Peyer's patch (tissue), 4 donors: Measurements from ENCODE around the gene CHCHD3. TPM values are rescaled to one million over a fixed set of nuclear protein-coding genes. Genes with fewer than 3 reads are reported as not detected.

Experiments used
- DNase-seq, 3 donors: peaks; one replicate each; pipeline ENCODE4 v3.0.0-alpha.2; 2017 to 2019
- H3K27ac ChIP-seq, 4 donors: fragments of 200-600 bp; sonication (generic); one replicate each; pipeline ENCODE4 v1.5.1; 2016 to 2019
- H3K27me3 ChIP-seq, 2 donors: fragments of 200-600 bp; sonication (generic); one replicate each; pipeline ENCODE4 v1.5.1; 2019
- H3K36me3 ChIP-seq, 3 donors: fragments of 200-600 bp; sonication (generic); one replicate each; pipeline ENCODE4 v1.5.1; 2016 to 2019
- H3K4me1 ChIP-seq, 4 donors: fragments of 200-600 bp; sonication (generic); one replicate each; pipeline ENCODE4 v1.5.1; 2016 to 2019
- H3K4me3 ChIP-seq, 4 donors: fragments of 200-600 bp; sonication (generic); 1 replicate in 3 of 4; 2 replicates in 1 of 4; pipeline ENCODE4 v1.5.1; 2016 to 2019; ENCODE audit warnings: mild to moderate bottlenecking in 1 of 4
- H3K9me3 ChIP-seq, 4 donors: fragments of 200-600 bp; sonication (generic); one replicate each; pipeline ENCODE4 v1.5.1; 2016 to 2019; ENCODE audit warnings: mild to moderate bottlenecking in 1 of 4
- POLR2A ChIP-seq, 2 donors: fragments of 450-650 bp; IDR thresholded peaks; one replicate each; pipeline ENCODE4 v1.5.1; 2017; ENCODE audit warnings: antibody characterized with exemption in 2 of 2, mild to moderate bottlenecking in 2 of 2, moderate library complexity in 2 of 2
- total RNA-seq, 4 donors: library from RNA; depleted of rRNA; stranded (reverse); fragments of >200 nt; gene quantifications; one replicate each; pipeline ENCODE4 v1.1.0, GENCODE V29; 2016
- TF ChIP-seq, protein P1 (sequence below), 6 experiments: fragments of 450-650 bp in 4 of 6; fragments of 200-600 bp in 2 of 6; sonication (generic) in 1 of 6; IDR thresholded peaks; one replicate each; pipeline ENCODE4 v1.5.1; 2017 to 2019; ENCODE audit warnings: antibody characterized with exemption in 6 of 6, mild to moderate bottlenecking in 3 of 6, moderate library complexity in 1 of 6

Gene CHCHD3
- total RNA-seq, 4 donors from 2014 or later = 53.9 to 114 (median 84.0) TPM

DNA sequence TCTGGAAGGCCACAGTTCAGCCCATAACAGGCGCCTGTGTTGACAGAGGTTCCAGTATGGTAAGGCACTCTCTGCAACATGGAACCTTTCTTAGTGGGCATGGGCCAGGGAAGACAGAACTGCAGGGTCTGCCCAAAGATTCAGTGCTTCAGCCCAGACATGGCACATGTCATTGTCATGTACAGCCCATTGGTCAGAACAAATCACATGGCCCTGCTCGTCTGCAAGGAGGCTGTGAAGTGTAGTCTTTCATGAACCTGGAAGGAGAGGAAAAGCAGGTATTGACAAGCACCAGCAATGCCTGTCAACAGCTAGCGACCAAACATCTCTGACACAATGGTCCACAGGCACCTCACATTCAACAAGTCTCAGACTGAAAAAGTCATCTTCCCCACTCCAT lies 30.4 kb upstream of the CHCHD3 start:
- H3K27me3 ChIP-seq = no peaks in the 10 kb centered on the region
- H3K27ac ChIP-seq = no peak overlapping the region
- no peaks in the 10 kb centered on the region for H3K4me1 ChIP-seq
- peaks cover 0 to 3% (median 0%) of the 10 kb centered on the region in 4 donors for H3K9me3 ChIP-seq
- no peak overlapping the region for H3K4me3 ChIP-seq
- no peaks in the 10 kb centered on the region for H3K36me3 ChIP-seq
- DNase-seq = no peak
- TF ChIP-seq, protein P1, sequence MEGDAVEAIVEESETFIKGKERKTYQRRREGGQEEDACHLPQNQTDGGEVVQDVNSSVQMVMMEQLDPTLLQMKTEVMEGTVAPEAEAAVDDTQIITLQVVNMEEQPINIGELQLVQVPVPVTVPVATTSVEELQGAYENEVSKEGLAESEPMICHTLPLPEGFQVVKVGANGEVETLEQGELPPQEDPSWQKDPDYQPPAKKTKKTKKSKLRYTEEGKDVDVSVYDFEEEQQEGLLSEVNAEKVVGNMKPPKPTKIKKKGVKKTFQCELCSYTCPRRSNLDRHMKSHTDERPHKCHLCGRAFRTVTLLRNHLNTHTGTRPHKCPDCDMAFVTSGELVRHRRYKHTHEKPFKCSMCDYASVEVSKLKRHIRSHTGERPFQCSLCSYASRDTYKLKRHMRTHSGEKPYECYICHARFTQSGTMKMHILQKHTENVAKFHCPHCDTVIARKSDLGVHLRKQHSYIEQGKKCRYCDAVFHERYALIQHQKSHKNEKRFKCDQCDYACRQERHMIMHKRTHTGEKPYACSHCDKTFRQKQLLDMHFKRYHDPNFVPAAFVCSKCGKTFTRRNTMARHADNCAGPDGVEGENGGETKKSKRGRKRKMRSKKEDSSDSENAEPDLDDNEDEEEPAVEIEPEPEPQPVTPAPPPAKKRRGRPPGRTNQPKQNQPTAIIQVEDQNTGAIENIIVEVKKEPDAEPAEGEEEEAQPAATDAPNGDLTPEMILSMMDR (IDR thresholded peaks at IDR 0.05) = no peak
- no peak for TF ChIP-seq POLR2A (IDR thresholded peaks at IDR 0.05)

DNA sequence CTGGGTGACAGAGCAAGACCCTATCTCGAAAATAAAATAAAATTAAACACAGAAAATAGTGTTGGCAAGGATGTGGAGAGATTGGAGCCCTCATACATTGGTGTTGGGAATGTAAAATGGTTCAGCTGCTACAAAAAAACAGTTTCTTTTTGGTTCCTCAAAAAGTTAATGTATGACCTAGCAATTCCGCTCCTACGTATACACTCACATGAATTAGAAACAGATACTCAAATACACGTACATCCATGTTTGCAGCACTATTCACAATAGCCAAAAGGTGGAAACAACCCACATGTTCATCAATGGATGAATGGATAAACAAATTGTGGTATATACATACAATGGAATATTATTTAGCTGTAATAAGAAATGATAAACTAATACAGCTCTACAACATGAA lies 28.4 kb upstream of the CHCHD3 start:
- no peaks in the 10 kb centered on the region for H3K27me3 ChIP-seq
- no peaks in the 10 kb centered on the region for H3K4me1 ChIP-seq
- H3K27ac ChIP-seq = no peak overlapping the region
- TF ChIP-seq, protein P1 (IDR thresholded peaks at IDR 0.05) = no peak
- TF ChIP-seq POLR2A (IDR thresholded peaks at IDR 0.05) = no peak
- H3K9me3 ChIP-seq = peaks cover 0 to 3% (median 0%) of the 10 kb centered on the region in 4 donors
- H3K4me3 ChIP-seq = no peak overlapping the region
- H3K36me3 ChIP-seq = no peaks in the 10 kb centered on the region
- no peak for DNase-seq

DNA sequence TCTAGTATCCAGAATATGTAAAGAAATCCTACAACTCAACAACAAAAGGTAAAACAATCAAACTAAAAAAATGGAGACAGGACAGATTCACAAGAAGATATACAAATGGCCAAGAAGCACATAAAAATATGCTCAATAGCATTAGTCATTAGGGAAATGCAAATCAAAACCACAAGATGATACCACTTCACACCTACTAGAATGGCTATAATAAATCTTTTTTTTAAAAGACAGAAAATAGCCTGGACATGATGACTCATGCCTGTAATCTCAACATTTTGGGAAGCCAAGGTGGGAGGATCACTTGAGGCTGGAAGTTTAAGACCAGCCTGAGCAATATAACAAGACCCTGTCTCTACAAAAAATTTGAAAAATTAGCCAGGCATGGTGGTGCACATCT lies 27.9 kb upstream of the CHCHD3 start:
- no peak overlapping the region for H3K27ac ChIP-seq
- TF ChIP-seq POLR2A (IDR thresholded peaks at IDR 0.05) = no peak
- TF ChIP-seq, protein P1 (IDR thresholded peaks at IDR 0.05) = no peak
- H3K4me1 ChIP-seq = no peaks in the 10 kb centered on the region
- peaks cover 0 to 3% (median 0%) of the 10 kb centered on the region in 4 donors for H3K9me3 ChIP-seq
- no peaks in the 10 kb centered on the region for H3K27me3 ChIP-seq
- H3K4me3 ChIP-seq = no peak overlapping the region
- no peak for DNase-seq
- H3K36me3 ChIP-seq = no peaks in the 10 kb centered on the region

DNA sequence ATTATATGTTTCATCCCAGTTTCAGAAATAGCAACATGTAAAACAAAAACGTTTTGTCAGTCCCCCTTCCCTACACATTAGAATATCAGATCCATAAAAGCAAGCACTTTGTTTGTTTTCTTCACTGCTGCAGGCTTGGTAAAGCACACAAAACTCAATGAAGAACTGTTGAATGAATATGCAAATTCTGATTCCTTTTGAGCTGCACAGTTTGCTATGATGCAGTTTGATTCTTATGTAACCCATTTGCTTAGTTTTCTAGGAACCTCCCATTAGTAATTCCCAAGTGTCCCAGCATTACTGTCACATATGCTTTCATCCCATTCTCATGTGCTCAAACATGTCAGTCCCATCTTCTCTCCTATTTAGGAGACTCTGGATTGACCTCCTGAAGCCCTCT lies 26.1 kb upstream of the CHCHD3 start:
- peaks cover 0 to 3% (median 0%) of the 10 kb centered on the region in 4 donors for H3K9me3 ChIP-seq
- TF ChIP-seq POLR2A (IDR thresholded peaks at IDR 0.05) = no peak
- TF ChIP-seq, protein P1 (IDR thresholded peaks at IDR 0.05) = no peak
- no peaks in the 10 kb centered on the region for H3K27me3 ChIP-seq
- H3K27ac ChIP-seq = no peak overlapping the region
- no peak for DNase-seq
- no peaks in the 10 kb centered on the region for H3K36me3 ChIP-seq
- no peaks in the 10 kb centered on the region for H3K4me1 ChIP-seq
- no peak overlapping the region for H3K4me3 ChIP-seq

DNA sequence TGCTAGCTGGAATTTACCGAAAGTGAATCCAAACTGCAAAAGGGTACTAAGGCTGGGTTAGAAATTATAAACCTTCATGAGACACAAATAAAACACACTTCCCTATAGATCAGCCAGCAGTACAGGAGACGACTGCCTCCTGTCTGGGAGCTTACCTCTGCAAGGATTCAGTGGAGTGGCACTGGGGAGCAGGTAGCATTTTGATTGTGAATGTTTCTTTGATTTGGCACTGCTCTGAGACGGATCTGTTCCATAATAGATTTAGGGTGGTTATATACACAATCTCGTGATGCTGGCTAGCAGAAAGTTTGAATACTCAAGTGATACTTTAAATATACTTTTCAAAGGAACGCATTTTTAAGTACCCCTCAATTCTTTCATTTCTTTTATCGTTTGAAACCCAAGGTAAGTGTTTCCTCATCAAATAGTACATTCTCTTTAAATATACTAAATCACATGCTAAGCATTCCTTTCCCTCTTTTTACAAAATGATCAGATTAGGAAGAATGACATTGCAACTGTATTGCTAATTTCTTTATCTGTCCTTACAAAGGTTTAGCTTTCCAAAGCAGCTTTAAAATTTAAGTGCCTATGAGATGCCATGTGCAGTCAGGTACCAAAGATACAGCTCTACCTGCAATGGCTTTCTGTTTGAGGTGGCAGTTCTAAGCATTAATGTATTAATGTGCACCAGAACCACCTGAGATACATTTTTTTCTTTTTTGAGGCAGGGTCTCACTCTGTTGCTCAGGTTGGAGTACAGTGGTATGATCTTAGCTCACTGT lies 20.6 kb upstream of the CHCHD3 start:
- Histone ChIP-seq H3K9me3 (no peaks in the 10 kb centered on the region), H3K4me3 (no peak overlapping the region), H3K27ac (no peak overlapping the region), H3K27me3 (no peaks in the 10 kb centered on the region), H3K4me1 (no peaks in the 10 kb centered on the region), H3K36me3 (no peaks in the 10 kb centered on the region)
- no peak for TF ChIP-seq POLR2A (IDR thresholded peaks at IDR 0.05)
- TF ChIP-seq, protein P1 (IDR thresholded peaks at IDR 0.05) = no peak
- DNase-seq = no peak
